HepG2 (cell line): Measurements from ENCODE around the gene SPAG4. TPM values are rescaled to one million over a fixed set of nuclear protein-coding genes. Genes with fewer than 3 reads are reported as not detected.

ENCODE experiments used
- ATF3 ChIP-seq: sonication (generic); formaldehyde crosslinking; IDR thresholded peaks from 2 replicates; pipeline ENCODE4 v1.4.0; 2020; ENCODE audit warnings: missing genetic modification reagents
- CBFB ChIP-seq: sonication (generic); formaldehyde crosslinking; IDR thresholded peaks from 2 replicates; pipeline ENCODE4 v1.4.0; 2020; ENCODE audit warnings: missing genetic modification reagents
- CBX5 ChIP-seq: sonication (generic); formaldehyde crosslinking; IDR thresholded peaks from 2 replicates; pipeline ENCODE4 v1.4.0; 2020; ENCODE audit warnings: missing genetic modification reagents, borderline replicate concordance
- CEBPG ChIP-seq: IDR thresholded peaks from 2 replicates; pipeline ENCODE4 v1.6.1; 2016
- HOXA9 ChIP-seq: sonication (generic); formaldehyde crosslinking; IDR thresholded peaks from 2 replicates; pipeline ENCODE4 v1.8.1; 2022; ENCODE audit warnings: missing genetic modification reagents, mild to moderate bottlenecking, moderate library complexity, borderline replicate concordance
- IKZF1 ChIP-seq: fragments of 450-650 bp; IDR thresholded peaks from 2 replicates; pipeline ENCODE4 v1.7.1; 2016
- JARID2 ChIP-seq: sonication (generic); formaldehyde crosslinking; IDR thresholded peaks from 2 replicates; pipeline ENCODE4 v1.8.1; 2023; ENCODE audit warnings: missing genetic modification reagents, inconsistent platforms; ENCODE audit not compliant: insufficient replicate concordance
- MAFK ChIP-seq, 2 experiments: IDR thresholded peaks in 1 of 2; conservative IDR thresholded peaks in 1 of 2; 2 replicates each; pipeline ENCODE4 v1.6.1; 2011; ENCODE audit warnings: improper control_type of control experiment in 2 of 2, low read length in 2 of 2
- MXI1 ChIP-seq: IDR thresholded peaks from 3 replicates; pipeline ENCODE4 v1.6.1; 2012; ENCODE audit warnings: low read depth, low read length, inconsistent platforms, borderline replicate concordance
- SP4 ChIP-seq: sonication (generic); formaldehyde crosslinking; IDR thresholded peaks from 2 replicates; pipeline ENCODE4 v1.8.1; 2023; ENCODE audit warnings: mild to moderate bottlenecking, missing genetic modification reagents
- TFDP2 ChIP-seq: sonication (generic); formaldehyde crosslinking; IDR thresholded peaks from 2 replicates; pipeline ENCODE4 v1.4.0; 2020; ENCODE audit warnings: missing genetic modification reagents
- TGIF2 ChIP-seq: IDR thresholded peaks from 2 replicates; pipeline ENCODE4 v1.6.1; 2016; ENCODE audit warnings: control low read depth, missing compliant biosample characterization
- ZBTB14 ChIP-seq: sonication (generic); formaldehyde crosslinking; IDR thresholded peaks from 2 replicates; pipeline ENCODE4 v1.4.0; 2020; ENCODE audit warnings: missing genetic modification reagents
- ZMAT5 ChIP-seq: sonication (generic); formaldehyde crosslinking; IDR thresholded peaks from 2 replicates; pipeline ENCODE4 v1.5.0; 2020; ENCODE audit warnings: mild to moderate bottlenecking, low read depth, missing genetic modification reagents, borderline replicate concordance
- ZNF101 ChIP-seq: sonication (generic); formaldehyde crosslinking; IDR thresholded peaks from 2 replicates; pipeline ENCODE4 v1.4.0; 2020; ENCODE audit warnings: mild to moderate bottlenecking, low read depth, missing genetic modification reagents, borderline replicate concordance
- ZNF281 ChIP-seq: sonication (generic); formaldehyde crosslinking; IDR thresholded peaks from 2 replicates; pipeline ENCODE4 v1.4.0; 2020; ENCODE audit warnings: missing genetic modification reagents, borderline replicate concordance
- ZNF33A ChIP-seq: sonication (generic); formaldehyde crosslinking; IDR thresholded peaks from 2 replicates; pipeline ENCODE4 v1.5.1; 2020; ENCODE audit warnings: missing genetic modification reagents, mild to moderate bottlenecking, moderate library complexity, borderline replicate concordance
- ZNF512B ChIP-seq: sonication (generic); formaldehyde crosslinking; IDR thresholded peaks from 2 replicates; pipeline ENCODE4 v1.5.1; 2020; ENCODE audit warnings: missing genetic modification reagents, mild to moderate bottlenecking, borderline replicate concordance
- ZNF674 ChIP-seq: sonication (generic); formaldehyde crosslinking; IDR thresholded peaks from 2 replicates; pipeline ENCODE4 v1.5.0; 2020; ENCODE audit warnings: low read depth, mild to moderate bottlenecking, missing genetic modification reagents
- polyA plus RNA-seq, 8 experiments: library from polyadenylated mRNA; depleted of rRNA in 3 of 8; stranded (reverse) in 7 of 8; unstranded in 1 of 8; fragments of >200 nt; fragmentation: Illumina TruSeq in 4 of 8; extraction: Trizol in 4 of 8; gene quantifications; 2 replicates each; pipeline versions ENCODE4 v1.2.1 to v1.2.3, GENCODE V29; 2011 to 2016; ENCODE audit warnings: low read depth in 4 of 8, missing spikeins in 1 of 8, mixed read lengths in 1 of 8; ENCODE audit not compliant: insufficient read depth in 1 of 8
- total RNA-seq, 5 experiments: library from RNA; depleted of rRNA; stranded (reverse); fragments of >200 nt; fragmentation: Illumina TruSeq; extraction: Trizol; gene quantifications; 2 replicates each; pipeline ENCODE4 v1.2.3, GENCODE V29; 2016; ENCODE audit warnings: low read depth in 1 of 5

Gene SPAG4
- total and polyA plus RNA-seq, 2 of the 13 experiments (the other 11 are each of a cell fraction or from before 2014, with no cell fraction given): 5.8 to 137 TPM

GRCh38 chr20:35615667-35616464, at the start of gene SPAG4 (continued):
- TF ChIP-seq ATF3 (CRISPR knock-in tag) (peak; percentile 73; the same call in 1 of the 2 replicates), HOXA9 (CRISPR knock-in tag) (peak; percentile 98), TFDP2 (CRISPR knock-in tag) (peak; percentile 95), ZNF674 (CRISPR knock-in tag) (peak; percentile 92), CBX5 (CRISPR knock-in tag) (no peak), IKZF1 (no peak), SP4 (CRISPR knock-in tag) (no peak; the same call in 1 of the 2 replicates), CEBPG (CRISPR knock-in tag) (peak; percentile 48), JARID2 (CRISPR knock-in tag) (no peak), ZNF281 (CRISPR knock-in tag) (no peak; the same call in 1 of the 2 replicates), ZNF512B (CRISPR knock-in tag) (peak; percentile 96), MAFK (conservative IDR thresholded peaks at IDR 0.05 in 1 of 2, IDR thresholded peaks at IDR 0.05 in 1 of 2; ENCODE audit: low read length in 2 of 2) (no peak), ZMAT5 (0 out of 2 replicates have a peak, but pooled peaks have one; percentile 32), ZNF33A (CRISPR knock-in tag) (peak; percentile 99), ZBTB14 (peak; percentile 56), CBFB (CRISPR knock-in tag) (0 out of 2 replicates have a peak, but pooled peaks have one; percentile 28), MXI1 (peak; percentile 96; the same call in 2 of the 3 replicates), TGIF2 (CRISPR knock-in tag) (peak; percentile 98), ZNF101 (CRISPR knock-in tag) (peak; percentile 80; the same call in 1 of the 2 replicates)
